Nephron (organoid): ENCODE data around the gene MRPS2.

ENCODE experiments used
- H3K27ac Mint-ChIP-seq, 3 experiments: 2 replicates each; pipeline ENCODE4 v1.8.0; 2020; ENCODE audit warnings: mixed read lengths in 3 of 3, mild to moderate bottlenecking in 2 of 3, moderate library complexity in 1 of 3
- H3K27me3 Mint-ChIP-seq: 2 replicates; pipeline ENCODE4 v1.8.0; 2021; ENCODE audit warnings: low read depth, mild to moderate bottlenecking, moderate library complexity, mixed read lengths
- H3K36me3 Mint-ChIP-seq: 2 replicates; pipeline ENCODE4 v1.8.0; 2020; ENCODE audit warnings: low read depth, mixed read lengths
- H3K4me1 Mint-ChIP-seq: 2 replicates; pipeline ENCODE4 v1.8.0; 2020; ENCODE audit warnings: mixed read lengths
- H3K4me3 Mint-ChIP-seq, 3 experiments: 2 replicates each; pipeline ENCODE4 v1.8.0; 2020; ENCODE audit warnings: mild to moderate bottlenecking in 3 of 3, mixed read lengths in 3 of 3, moderate library complexity in 2 of 3
- H3K9me3 Mint-ChIP-seq: 2 replicates; pipeline ENCODE4 v1.8.0; 2020; ENCODE audit warnings: mixed read lengths
- TF ChIP-seq, protein P1 (sequence below), 3 experiments: fragments of 200-600 bp; sonication (generic); IDR thresholded peaks; one replicate each; pipeline ENCODE4 v1.5.0; 2021; ENCODE audit warnings: antibody characterized with exemption in 3 of 3; ENCODE audit not compliant: unreplicated experiment in 3 of 3

The MRPS2 gene

DNA sequence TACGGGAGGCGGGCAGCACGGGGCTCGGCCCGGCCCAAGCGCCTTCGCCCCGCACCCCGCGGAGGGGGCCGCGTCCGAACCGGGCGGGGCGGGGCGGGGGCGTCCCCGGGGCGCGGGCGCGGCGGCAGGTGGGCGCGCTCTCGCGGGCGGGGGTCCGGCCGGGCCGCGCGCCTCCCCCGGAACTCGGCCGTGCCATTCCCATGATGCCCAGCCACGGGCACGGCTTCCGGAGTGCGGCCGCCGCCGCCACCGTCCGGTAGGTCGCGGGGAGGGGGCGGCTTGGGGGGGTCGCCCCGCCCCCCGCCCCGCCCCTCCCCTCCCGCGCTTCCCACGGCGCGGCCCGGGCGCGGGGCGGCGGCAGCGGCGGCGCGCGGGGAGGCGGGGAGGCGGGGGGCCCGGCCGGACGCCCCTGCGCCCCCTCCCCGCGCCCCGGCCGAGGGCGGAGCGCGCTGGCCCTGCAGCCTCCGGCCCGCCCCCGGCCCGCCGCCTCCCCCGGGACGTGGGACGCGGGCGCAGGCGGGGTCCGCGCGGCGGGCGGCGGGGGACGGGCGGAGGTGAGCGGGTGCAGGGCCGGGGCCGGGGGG, 20.9 kb upstream of the MRPS2 start, which contains the start of gene PPP1R26:
Gene PPP1R26, plus strand, starts transcription at position 314 of the 584 bp plus-strand sequence. CDS start 4,729 bp downstream, outside the sequence.
- H3K36me3 Mint-ChIP-seq, result peaks cover 3% of the 10 kb centered on the region
- peak within 1 kb of the TSS; percentile 52 to 83 (median 66) for H3K27ac Mint-ChIP-seq
- H3K4me1 Mint-ChIP-seq, result peaks cover 5% of the 10 kb centered on the region
- no peaks in the 10 kb centered on the region for H3K27me3 Mint-ChIP-seq
- peak within 1 kb of the TSS; percentile 90 to 93 (median 90) for H3K4me3 Mint-ChIP-seq
- TF ChIP-seq, protein P1, sequence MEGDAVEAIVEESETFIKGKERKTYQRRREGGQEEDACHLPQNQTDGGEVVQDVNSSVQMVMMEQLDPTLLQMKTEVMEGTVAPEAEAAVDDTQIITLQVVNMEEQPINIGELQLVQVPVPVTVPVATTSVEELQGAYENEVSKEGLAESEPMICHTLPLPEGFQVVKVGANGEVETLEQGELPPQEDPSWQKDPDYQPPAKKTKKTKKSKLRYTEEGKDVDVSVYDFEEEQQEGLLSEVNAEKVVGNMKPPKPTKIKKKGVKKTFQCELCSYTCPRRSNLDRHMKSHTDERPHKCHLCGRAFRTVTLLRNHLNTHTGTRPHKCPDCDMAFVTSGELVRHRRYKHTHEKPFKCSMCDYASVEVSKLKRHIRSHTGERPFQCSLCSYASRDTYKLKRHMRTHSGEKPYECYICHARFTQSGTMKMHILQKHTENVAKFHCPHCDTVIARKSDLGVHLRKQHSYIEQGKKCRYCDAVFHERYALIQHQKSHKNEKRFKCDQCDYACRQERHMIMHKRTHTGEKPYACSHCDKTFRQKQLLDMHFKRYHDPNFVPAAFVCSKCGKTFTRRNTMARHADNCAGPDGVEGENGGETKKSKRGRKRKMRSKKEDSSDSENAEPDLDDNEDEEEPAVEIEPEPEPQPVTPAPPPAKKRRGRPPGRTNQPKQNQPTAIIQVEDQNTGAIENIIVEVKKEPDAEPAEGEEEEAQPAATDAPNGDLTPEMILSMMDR (IDR thresholded peaks at IDR 0.05; ENCODE audit: unreplicated experiment in 3 of 3), result no peak
- H3K9me3 Mint-ChIP-seq, result no peaks in the 10 kb centered on the region

DNA sequence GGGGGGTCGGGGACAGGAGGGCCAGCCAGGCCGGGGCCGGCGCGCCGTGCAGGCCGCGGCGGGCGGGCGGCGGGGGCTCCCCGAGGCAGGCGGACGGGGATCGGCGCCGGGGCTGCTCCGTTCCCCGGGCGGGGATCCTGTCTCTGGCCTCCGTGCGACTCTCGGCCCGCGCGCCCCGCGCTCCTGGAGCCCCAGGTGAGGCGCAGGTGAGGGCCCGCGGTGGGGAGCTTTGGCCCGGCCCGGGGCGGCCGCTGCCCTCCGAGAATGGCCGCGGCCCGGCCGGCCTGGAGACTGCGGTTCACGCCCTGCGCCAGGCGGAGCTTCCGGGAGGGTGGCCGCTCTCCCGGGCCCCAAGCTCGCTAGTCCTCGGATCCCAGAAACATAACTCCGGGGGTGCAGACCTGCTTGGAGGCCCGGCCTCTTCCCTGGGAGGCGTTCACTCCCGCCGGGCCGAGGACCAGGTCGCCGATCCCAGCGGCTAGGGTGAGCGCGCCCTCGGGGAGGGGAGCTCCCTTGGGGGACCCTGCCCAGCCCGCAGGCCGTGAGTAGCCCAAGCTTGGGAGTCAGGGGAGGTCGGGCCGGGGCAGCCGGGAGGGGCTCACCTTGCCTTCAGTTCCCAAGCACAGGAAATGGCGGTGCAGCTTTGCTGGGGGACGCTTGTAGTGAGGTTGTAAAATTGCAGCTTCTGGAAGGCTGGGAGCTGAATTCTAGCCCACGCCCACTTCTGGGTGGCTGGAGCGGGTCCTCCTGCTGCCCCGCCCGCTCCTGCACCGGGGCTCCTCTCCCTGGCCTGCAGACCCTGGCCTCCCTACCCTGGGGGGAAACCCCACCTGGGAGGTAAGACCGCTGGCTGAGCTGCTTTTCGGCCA, 20.2 kb upstream of the MRPS2 start:
- Mint-ChIP-seq H3K4me1 (peaks cover 5% of the 10 kb centered on the region), H3K27ac (peak overlapping the region in 1 of 3 experiments; percentile 65), H3K27me3 (no peaks in the 10 kb centered on the region), H3K36me3 (peaks cover 6% of the 10 kb centered on the region), H3K9me3 (no peaks in the 10 kb centered on the region), H3K4me3 (peak overlapping the region; percentile 76 to 81 (median 78))
- TF ChIP-seq, protein P1 (IDR thresholded peaks at IDR 0.05; ENCODE audit: unreplicated experiment in 3 of 3), result no peak

DNA sequence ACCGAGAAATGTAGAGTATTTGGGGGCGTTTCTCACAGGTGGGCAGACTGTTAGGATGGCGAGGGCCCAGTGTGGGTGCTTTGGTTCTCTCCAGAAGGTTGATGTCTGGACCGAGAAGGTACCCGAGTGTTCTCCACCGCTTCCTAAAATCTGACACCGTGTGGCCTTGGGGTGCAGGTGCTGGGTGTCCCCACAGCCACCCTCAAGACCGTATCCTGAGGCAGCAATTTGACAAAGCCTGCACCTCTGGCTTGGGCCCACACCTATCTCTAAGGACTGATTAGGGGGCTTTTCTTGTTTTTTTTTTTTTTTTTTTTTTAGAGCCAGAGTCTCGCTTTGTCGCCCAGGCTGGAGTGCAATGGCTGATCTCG, 19.6 kb upstream of the MRPS2 start:
- peak overlapping the region in 1 of 3 experiments; percentile 65 for H3K27ac Mint-ChIP-seq
- H3K36me3 Mint-ChIP-seq, result peaks cover 10% of the 10 kb centered on the region
- H3K4me3 Mint-ChIP-seq, result peak overlapping the region; percentile 76 to 81 (median 78)
- H3K27me3 Mint-ChIP-seq, result no peaks in the 10 kb centered on the region
- no peaks in the 10 kb centered on the region for H3K9me3 Mint-ChIP-seq
- peaks cover 5% of the 10 kb centered on the region for H3K4me1 Mint-ChIP-seq
- TF ChIP-seq, protein P1 (IDR thresholded peaks at IDR 0.05; ENCODE audit: unreplicated experiment in 3 of 3), result no peak

DNA sequence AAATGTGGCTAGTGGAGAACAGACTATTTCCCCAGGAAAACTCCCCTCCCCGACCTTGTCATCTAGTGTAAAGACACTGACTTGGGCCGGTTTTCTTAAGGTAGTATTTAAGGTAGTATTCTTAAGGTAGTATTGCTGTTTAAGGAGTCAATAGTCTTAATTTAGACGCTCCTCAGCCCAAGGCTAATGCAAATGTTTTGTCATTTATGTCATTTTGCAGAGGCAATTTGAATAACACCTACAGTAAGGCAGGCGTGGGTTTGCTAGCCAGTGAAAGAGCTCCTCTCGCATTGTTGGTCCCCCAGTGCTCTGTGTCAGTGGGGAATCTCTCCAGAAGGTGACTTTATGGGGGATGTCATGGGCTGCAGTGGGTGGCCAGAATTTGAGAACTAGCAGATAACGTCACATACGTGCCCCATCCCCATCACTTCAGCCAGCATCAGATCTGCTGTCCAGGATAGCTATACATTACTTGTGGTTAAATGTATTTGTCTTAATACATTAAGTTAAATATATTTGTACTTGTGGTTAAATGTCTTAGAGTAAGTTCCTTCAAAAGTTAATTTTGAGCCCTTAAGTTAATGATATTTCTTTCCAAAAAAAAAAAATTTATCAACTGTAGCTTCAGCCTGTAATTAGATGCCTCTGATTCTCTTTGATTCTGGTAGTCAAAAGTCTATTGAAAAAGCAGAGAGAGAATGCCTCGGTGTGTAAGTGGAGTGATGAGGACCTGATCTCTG, 18.3 kb upstream of the MRPS2 start:
- TF ChIP-seq, protein P1 (IDR thresholded peaks at IDR 0.05; ENCODE audit: unreplicated experiment in 3 of 3), result no peak
- Mint-ChIP-seq H3K4me1 (peaks cover 5% of the 10 kb centered on the region), H3K27ac (peak overlapping the region in 1 of 3 experiments; percentile 27), H3K36me3 (peaks cover 12% of the 10 kb centered on the region), H3K4me3 (peak overlapping the region; percentile 71 to 77 (median 76)), H3K9me3 (no peaks in the 10 kb centered on the region), H3K27me3 (no peaks in the 10 kb centered on the region)

DNA sequence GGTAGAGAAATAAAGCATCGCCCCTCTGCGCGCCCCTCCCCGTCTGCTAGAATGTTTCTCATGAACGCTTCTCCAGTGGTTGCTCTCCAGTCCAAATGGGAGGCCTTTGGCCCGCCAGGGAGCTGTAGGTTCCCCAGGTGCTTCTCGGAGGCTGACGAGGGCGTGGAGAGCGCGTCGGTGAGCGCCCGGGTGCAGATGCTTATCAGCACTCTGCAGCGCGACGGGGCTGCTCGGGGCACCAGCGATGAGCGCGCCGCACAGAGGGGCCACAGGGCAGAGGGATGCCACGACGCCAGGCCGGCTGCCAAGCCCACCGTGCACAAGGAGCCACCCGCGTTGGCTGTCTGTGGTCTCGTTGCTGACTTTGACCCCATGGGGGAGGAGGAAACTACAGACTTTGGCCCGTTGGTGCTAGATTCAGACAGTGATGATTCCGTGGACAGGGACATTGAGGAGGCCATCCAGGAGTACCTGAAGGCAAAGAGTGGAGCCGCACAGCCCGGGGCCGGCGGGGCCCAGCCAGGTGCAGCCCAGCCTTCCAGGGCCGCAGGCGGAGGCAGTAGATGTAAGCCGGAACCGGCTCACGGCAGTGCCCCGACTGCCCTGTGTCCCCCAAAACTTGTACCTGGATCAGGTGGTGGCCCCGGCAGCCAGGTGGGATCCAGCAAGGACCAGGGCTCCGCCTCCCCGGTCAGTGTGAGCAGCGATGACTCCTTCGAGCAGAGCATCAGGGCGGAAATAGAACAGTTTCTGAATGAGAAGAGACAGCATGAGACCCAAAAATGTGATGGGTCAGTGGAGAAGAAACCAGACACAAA, 15.8 kb upstream of the MRPS2 start:
- TF ChIP-seq, protein P1 (IDR thresholded peaks at IDR 0.05; ENCODE audit: unreplicated experiment in 3 of 3), result no peak
- Mint-ChIP-seq H3K36me3 (peaks cover 15% of the 10 kb centered on the region), H3K4me1 (no peaks in the 10 kb centered on the region), H3K27me3 (no peaks in the 10 kb centered on the region), H3K27ac (no peak overlapping the region), H3K4me3 (no peak overlapping the region), H3K9me3 (no peaks in the 10 kb centered on the region)
